K562 (cell line): ENCODE measurements around the gene HMGN3. TPM values are rescaled to one million over a fixed set of nuclear protein-coding genes. Genes with fewer than 3 reads are reported as not detected.

Source experiments
- ATAC-seq: fragments of 200-7000 bp; cut with Tn5 transposase; 3 replicates; pipeline ENCODE4 v1.9.1; 2020; ENCODE audit warnings: moderate library complexity
- BruUV-seq: library from RNA; stranded (reverse); fragments of 400-500 nt; replicated peaks from 2 replicates; lab custom pipeline; 2021; lab: Mats Ljungman, UMichigan
- CTCF ChIA-PET: fragments of 300-600 bp; formaldehyde crosslinking; extraction: SDS; loops from one replicate; lab custom pipeline; 2021; ENCODE audit warnings: low intra/inter-chr PET ratio; lab: Yijun Ruan, JAX
- POLR2A ChIA-PET: fragments of 300-600, 350-650 bp; sonication (Branson Sonifier 250); formaldehyde crosslinking; extraction: SDS; loops from one replicate; lab custom pipeline; 2021; ENCODE audit warnings: antibody characterized with exemption, inconsistent platforms; lab: Yijun Ruan, JAX
- DNase-seq, 4 experiments: peaks; one replicate each; pipeline versions ENCODE4 v3.0.0 to v3.0.0-alpha.2; 2011 to 2018; ENCODE audit warnings: low spot score in 3 of 4, mixed read lengths in 3 of 4; ENCODE audit errors: extremely low read depth in 1 of 4
- FAIRE-seq: peaks from 2 replicates; lab custom pipeline; 2011; peaks lifted over from hg19 to GRCh38; lab: Jason Lieb, UNC
- H2AFZ ChIP-seq: 2 replicates; pipeline ENCODE4 v1.6.0; 2011; ENCODE audit warnings: low read depth, low read length, control low read depth, inconsistent platforms
- H3K27ac ChIP-seq: fragments of 200-600 bp; 3 replicates; pipeline ENCODE4 v1.8.0; 2011; ENCODE audit warnings: low read depth, mild to moderate bottlenecking, control low read depth, inconsistent platforms, low read length, moderate library complexity, mixed read lengths; ENCODE audit errors: extremely low read depth
- H3K27me3 ChIP-seq, 2 experiments: fragments of 300-600 bp in 1 of 2; 2 replicates in 1 of 2; 3 replicates in 1 of 2; pipeline versions ENCODE4 v1.6.0 to v1.8.0; 2011; ENCODE audit warnings: inconsistent platforms in 2 of 2, low read length in 2 of 2, mild to moderate bottlenecking in 1 of 2, mixed read lengths in 1 of 2, moderate library complexity in 1 of 2; ENCODE audit not compliant: control insufficient read depth in 2 of 2, insufficient read depth in 2 of 2
- H3K36me3 ChIP-seq: fragments of 300-600 bp; 3 replicates; pipeline ENCODE4 v1.8.0; 2011; ENCODE audit warnings: mild to moderate bottlenecking, low read length, inconsistent platforms; ENCODE audit not compliant: control insufficient read depth, insufficient read depth
- H3K4me1 ChIP-seq, 2 experiments: fragments of 200-600 bp in 1 of 2; replicated peaks in 1 of 2; 2 replicates in 1 of 2; 3 replicates in 1 of 2; pipeline versions ENCODE4 v1.5.1 to v1.8.0; 2011; ENCODE audit warnings: inconsistent platforms in 2 of 2, low read length in 2 of 2, mild to moderate bottlenecking in 1 of 2, mixed read lengths in 1 of 2, moderate library complexity in 1 of 2; ENCODE audit not compliant: control insufficient read depth in 2 of 2, insufficient read depth in 2 of 2
- H3K4me2 ChIP-seq: 2 replicates; pipeline ENCODE4 v1.6.1; 2011; ENCODE audit warnings: low read length, control low read depth, inconsistent platforms, mixed read lengths; ENCODE audit not compliant: insufficient read depth
- H3K4me3 ChIP-seq: fragments of 200-600 bp; sonication (generic), shearing (Covaris generic); 2 replicates; pipeline ENCODE4 v1.5.1; 2016; ENCODE audit warnings: control low read depth, inconsistent platforms
- H3K79me2 ChIP-seq: fragments of 200-600 bp; 3 replicates; pipeline ENCODE4 v1.8.0; 2011; ENCODE audit warnings: low read length, inconsistent platforms; ENCODE audit not compliant: control insufficient read depth, insufficient read depth
- H3K9ac ChIP-seq, 2 experiments: 2 replicates each; pipeline versions ENCODE4 v1.6.0 to v1.6.1; 2011; ENCODE audit warnings: low read depth in 2 of 2, low read length in 2 of 2, control low read depth in 1 of 2, inconsistent platforms in 1 of 2, mild to moderate bottlenecking in 1 of 2, mixed read lengths in 1 of 2; ENCODE audit not compliant: insufficient read depth in 1 of 2
- H3K9me1 ChIP-seq: one replicate; pipeline ENCODE4 v1.6.0; 2011; ENCODE audit warnings: inconsistent platforms, mild to moderate bottlenecking, low read length, moderate library complexity; ENCODE audit not compliant: control insufficient read depth, insufficient read depth
- H3K9me3 ChIP-seq: replicated peaks from 2 replicates; pipeline ENCODE4 v1.5.1; 2011; ENCODE audit warnings: low read depth, low read length, inconsistent platforms; ENCODE audit not compliant: control insufficient read depth, insufficient read depth
- H4K20me1 ChIP-seq: replicated peaks from 2 replicates; pipeline ENCODE4 v1.6.1; 2011; ENCODE audit warnings: low read length, inconsistent platforms, mixed read lengths; ENCODE audit not compliant: control insufficient read depth, insufficient read depth
- BCL6 ChIP-seq: fragments of 250-450 bp; sonication (Bioruptor Pico); IDR thresholded peaks from 2 replicates; pipeline ENCODE4 v1.4.0; 2020
- BRF1 ChIP-seq: IDR thresholded peaks from 3 replicates; pipeline ENCODE4 v1.6.1; 2011; ENCODE audit warnings: borderline replicate concordance, mild to moderate bottlenecking; ENCODE audit not compliant: insufficient read length; ENCODE audit errors: extremely low read depth
- CCNT2 ChIP-seq: IDR thresholded peaks from 2 replicates; pipeline ENCODE4 v1.6.1; 2011; ENCODE audit warnings: borderline replicate concordance, low read depth, mild to moderate bottlenecking, moderate library complexity, mixed read lengths, low read length; ENCODE audit not compliant: insufficient read length; ENCODE audit errors: extremely low read depth
- FOSL1 ChIP-seq: fragments of 200-800 bp; sonication (Bioruptor generic); conservative IDR thresholded peaks from 2 replicates; pipeline ENCODE4 v1.6.1; 2016; ENCODE audit warnings: missing genetic modification characterization, missing compliant biosample characterization
- GTF2F1 ChIP-seq: IDR thresholded peaks from 2 replicates; pipeline ENCODE4 v1.6.1; 2011; ENCODE audit warnings: low read depth, low read length, improper control_type of control experiment
- ILK ChIP-seq: fragments of 450-650 bp; IDR thresholded peaks from 2 replicates; pipeline ENCODE4 v1.6.1; 2016; ENCODE audit warnings: missing genetic modification characterization, low read depth, mild to moderate bottlenecking, missing compliant biosample characterization, moderate library complexity, borderline replicate concordance
- POU5F1 ChIP-seq: fragments of 150-350 bp; IDR thresholded peaks from 2 replicates; pipeline ENCODE4 v1.6.1; 2014; ENCODE audit warnings: borderline replicate concordance, low read length, low read depth, mild to moderate bottlenecking; ENCODE audit not compliant: partially characterized antibody
- TSC22D4 ChIP-seq: fragments of 450-650 bp; IDR thresholded peaks from 2 replicates; pipeline ENCODE4 v1.6.1; 2016; ENCODE audit warnings: missing genetic modification characterization, missing biosample characterization, control low read depth
- WGBS: fragments of 100-300 bp; shearing (Covaris generic); methylation state at CpG from one replicate; pipeline ENCODE4 v1.1.6; 2016; ENCODE audit warnings: low coverage, mixed read lengths; ENCODE audit not compliant: insufficient coverage; ENCODE audit errors: missing lambda C conversion rate; 5-methylcytosine and 5-hydroxymethylcytosine counted together
- in situ Hi-C: fragments of 300-500 bp; cut with MboI; formaldehyde crosslinking; loops from 4 replicates; pipeline ENCODE4 v1.15.0; 2018; ENCODE audit warnings: inconsistent platforms, mixed read lengths
- intact Hi-C: fragments of 100-400 bp; cut with micrococcal nuclease; formaldehyde crosslinking; loops from 2 replicates; pipeline ENCODE4 v1.14.2; 2022
- polyA plus RNA-seq, 8 experiments: library from polyadenylated mRNA; depleted of rRNA in 4 of 8; stranded (reverse) in 5 of 8; unstranded in 3 of 8; fragments of >200 nt; fragmentation: Nextera tagmentation in 2 of 8; fragmentation: Illumina TruSeq in 1 of 8; extraction: Ambion mirVana in 2 of 8; extraction: Trizol in 1 of 8; gene quantifications; 2 replicates each; pipeline versions ENCODE4 v1.2.1 to v1.2.3, GENCODE V29; 2011 to 2014; ENCODE audit warnings: inconsistent platforms in 1 of 8, missing spikeins in 1 of 8
- total RNA-seq, 7 experiments: library from RNA; depleted of rRNA in 6 of 7; stranded (reverse); fragments of >200 nt in 6 of 7; fragmentation: Illumina TruSeq in 2 of 7; extraction: Trizol in 2 of 7; gene quantifications; 2 replicates each; pipeline versions ENCODE4 v1.2.1 to v1.2.3, GENCODE V29; 2011 to 2021; ENCODE audit warnings: low replicate concordance in 1 of 7
- TF ChIP-seq, protein P1 (sequence below): sonication (generic); formaldehyde crosslinking; IDR thresholded peaks from 2 replicates; pipeline ENCODE4 v1.8.1; 2022; ENCODE audit warnings: missing genetic modification reagents
- TF ChIP-seq, protein P2 (sequence below): fragments of 450-650 bp; formaldehyde crosslinking; IDR thresholded peaks from 2 replicates; pipeline ENCODE4 v1.4.0; 2022; ENCODE audit warnings: missing genetic modification characterization
- TF ChIP-seq, protein P3 (sequence below): fragments of 450-650 bp; formaldehyde crosslinking; IDR thresholded peaks from 2 replicates; pipeline ENCODE4 v1.4.0; 2022; ENCODE audit warnings: missing genetic modification characterization
- TF ChIP-seq, protein P4 (sequence below): fragments of 250-450 bp; sonication (Bioruptor Pico); IDR thresholded peaks from 2 replicates; pipeline ENCODE4 v1.4.0; 2020; ENCODE audit warnings: mild to moderate bottlenecking

Gene HMGN3
- total and polyA plus RNA-seq, 9 of the 15 experiments (the other 6 are each of a cell fraction or from before 2014, with no cell fraction given): 42.1 to 154 (median 88.1) TPM

DNA sequence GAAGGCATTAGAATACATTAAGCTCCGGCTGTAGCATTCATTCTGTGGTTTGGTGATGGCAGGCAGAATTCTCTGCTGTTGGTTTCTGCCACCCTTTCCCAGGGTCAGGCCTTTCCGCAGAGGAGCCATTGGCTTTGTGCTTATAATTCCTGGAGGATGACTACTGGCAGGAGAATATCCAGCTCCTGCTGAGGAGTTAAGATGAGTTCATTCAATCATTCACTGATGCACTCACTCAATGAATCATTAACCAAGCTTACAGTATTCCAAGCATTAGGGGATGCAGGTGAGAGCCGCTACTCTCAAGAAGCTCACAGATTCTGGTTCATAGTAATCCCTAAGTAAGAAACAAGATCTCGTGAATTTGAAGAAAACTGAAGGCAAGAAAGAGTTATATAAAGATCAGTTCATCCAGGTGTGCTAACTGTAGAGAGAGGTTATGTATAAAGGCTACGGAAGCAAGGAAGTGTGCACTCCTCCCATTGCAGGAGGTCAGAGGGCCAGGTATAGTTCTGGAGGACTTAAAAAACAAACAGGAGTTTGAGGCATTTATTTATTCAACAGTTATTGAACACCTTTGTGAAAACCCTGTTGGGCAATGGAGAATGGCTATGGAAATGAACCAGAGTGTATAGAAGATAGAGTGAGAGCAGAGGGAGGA lies 75.5 kb downstream of the HMGN3 start:
- ChIA-PET POLR2A (no interaction called here), CTCF (no interaction called here)
- DNase-seq (no peak), FAIRE-seq (no peak), ATAC-seq (no peak)
- Histone ChIP-seq H3K9ac (no peak overlapping the region), H3K4me1 (no peaks in the 10 kb centered on the region), H3K4me3 (no peak overlapping the region), H2AFZ (no peak overlapping the region), H3K79me2 (no peaks in the 10 kb centered on the region), H3K9me1 (no peaks in the 10 kb centered on the region), H3K4me2 (no peak overlapping the region), H3K27me3 (no peaks in the 10 kb centered on the region), H4K20me1 (no peaks in the 10 kb centered on the region), H3K27ac (no peak overlapping the region), H3K36me3 (no peaks in the 10 kb centered on the region), H3K9me3 (no peaks in the 10 kb centered on the region)
- intact Hi-C loops: no loop called here
- in situ Hi-C loops: no loop called here
- TF ChIP-seq CCNT2: no peak
- TF ChIP-seq, protein P1, sequence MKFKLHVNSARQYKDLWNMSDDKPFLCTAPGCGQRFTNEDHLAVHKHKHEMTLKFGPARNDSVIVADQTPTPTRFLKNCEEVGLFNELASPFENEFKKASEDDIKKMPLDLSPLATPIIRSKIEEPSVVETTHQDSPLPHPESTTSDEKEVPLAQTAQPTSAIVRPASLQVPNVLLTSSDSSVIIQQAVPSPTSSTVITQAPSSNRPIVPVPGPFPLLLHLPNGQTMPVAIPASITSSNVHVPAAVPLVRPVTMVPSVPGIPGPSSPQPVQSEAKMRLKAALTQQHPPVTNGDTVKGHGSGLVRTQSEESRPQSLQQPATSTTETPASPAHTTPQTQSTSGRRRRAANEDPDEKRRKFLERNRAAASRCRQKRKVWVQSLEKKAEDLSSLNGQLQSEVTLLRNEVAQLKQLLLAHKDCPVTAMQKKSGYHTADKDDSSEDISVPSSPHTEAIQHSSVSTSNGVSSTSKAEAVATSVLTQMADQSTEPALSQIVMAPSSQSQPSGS (CRISPR knock-in tag): no peak
- TF ChIP-seq BCL6 (CRISPR knock-in tag): no peak
- TF ChIP-seq BRF1: no peak
- TF ChIP-seq, protein P2, sequence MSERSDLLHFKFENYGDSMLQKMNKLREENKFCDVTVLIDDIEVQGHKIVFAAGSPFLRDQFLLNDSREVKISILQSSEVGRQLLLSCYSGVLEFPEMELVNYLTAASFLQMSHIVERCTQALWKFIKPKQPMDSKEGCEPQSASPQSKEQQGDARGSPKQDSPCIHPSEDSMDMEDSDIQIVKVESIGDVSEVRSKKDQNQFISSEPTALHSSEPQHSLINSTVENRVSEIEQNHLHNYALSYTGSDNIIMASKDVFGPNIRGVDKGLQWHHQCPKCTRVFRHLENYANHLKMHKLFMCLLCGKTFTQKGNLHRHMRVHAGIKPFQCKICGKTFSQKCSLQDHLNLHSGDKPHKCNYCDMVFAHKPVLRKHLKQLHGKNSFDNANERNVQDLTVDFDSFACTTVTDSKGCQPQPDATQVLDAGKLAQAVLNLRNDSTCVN (CRISPR knock-in tag): no peak
- no peak for TF ChIP-seq ILK (tag)
- TF ChIP-seq, protein P3, sequence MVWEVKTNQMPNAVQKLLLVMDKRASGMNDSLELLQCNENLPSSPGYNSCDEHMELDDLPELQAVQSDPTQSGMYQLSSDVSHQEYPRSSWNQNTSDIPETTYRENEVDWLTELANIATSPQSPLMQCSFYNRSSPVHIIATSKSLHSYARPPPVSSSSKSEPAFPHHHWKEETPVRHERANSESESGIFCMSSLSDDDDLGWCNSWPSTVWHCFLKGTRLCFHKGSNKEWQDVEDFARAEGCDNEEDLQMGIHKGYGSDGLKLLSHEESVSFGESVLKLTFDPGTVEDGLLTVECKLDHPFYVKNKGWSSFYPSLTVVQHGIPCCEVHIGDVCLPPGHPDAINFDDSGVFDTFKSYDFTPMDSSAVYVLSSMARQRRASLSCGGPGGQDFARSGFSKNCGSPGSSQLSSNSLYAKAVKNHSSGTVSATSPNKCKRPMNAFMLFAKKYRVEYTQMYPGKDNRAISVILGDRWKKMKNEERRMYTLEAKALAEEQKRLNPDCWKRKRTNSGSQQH (CRISPR knock-in tag): no peak
- TF ChIP-seq GTF2F1: no peak
- TF ChIP-seq, protein P4, sequence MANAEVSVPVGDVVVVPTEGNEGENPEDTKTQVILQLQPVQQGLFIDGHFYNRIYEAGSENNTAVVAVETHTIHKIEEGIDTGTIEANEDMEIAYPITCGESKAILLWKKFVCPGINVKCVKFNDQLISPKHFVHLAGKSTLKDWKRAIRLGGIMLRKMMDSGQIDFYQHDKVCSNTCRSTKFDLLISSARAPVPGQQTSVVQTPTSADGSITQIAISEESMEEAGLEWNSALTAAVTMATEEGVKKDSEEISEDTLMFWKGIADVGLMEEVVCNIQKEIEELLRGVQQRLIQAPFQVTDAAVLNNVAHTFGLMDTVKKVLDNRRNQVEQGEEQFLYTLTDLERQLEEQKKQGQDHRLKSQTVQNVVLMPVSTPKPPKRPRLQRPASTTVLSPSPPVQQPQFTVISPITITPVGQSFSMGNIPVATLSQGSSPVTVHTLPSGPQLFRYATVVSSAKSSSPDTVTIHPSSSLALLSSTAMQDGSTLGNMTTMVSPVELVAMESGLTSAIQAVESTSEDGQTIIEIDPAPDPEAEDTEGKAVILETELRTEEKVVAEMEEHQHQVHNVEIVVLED (CRISPR knock-in tag): no peak
- no peak for TF ChIP-seq FOSL1
- TF ChIP-seq TSC22D4 (tag): no peak
- no peak for TF ChIP-seq POU5F1
- BruUV-seq: no TSS peak
- WGBS: 2% methylated on average over 5 of the region's 5 CpGs
